ENCODE results near the gene OCA2.

DNA sequence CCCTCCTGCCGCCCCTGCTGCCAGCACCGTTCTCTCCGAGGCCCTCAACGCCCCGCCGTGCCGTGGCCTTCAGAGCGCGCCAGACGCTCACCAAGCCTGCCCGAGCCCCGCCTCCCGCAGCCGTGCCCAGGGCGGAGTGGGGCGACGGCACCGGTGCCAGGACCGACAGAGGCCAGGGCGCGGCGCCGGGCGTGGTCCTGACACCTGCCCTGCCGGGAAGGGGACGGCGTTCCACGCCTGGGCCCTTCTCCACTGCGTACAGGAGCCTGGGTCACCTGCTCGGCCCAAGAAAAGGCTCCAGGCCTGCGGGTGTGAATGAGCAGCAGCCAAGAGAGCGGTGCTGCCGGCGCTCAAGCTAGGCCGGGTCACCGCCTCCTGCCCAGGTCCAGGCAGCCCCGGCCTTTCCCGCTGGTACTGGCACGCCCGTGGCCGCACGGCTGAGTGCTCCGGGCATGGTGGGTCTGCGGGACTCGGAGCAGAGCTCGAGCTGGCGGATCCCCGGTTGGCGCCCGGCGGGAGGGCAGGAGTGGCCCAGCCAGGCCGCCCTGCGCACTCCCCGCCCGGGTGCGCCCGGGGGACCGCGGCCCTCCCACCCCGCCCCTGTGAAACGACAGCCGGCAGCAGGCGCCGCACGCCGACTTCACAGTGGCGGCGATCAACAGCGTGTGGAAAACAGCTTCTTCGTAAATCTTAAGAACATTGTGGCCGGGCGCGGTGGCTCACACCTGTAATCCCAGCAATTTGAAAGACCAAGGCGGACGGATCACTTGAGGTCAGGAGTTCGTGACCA lies 4.2 kb downstream of the OCA2 start:
- TF ChIP-seq, protein P1, sequence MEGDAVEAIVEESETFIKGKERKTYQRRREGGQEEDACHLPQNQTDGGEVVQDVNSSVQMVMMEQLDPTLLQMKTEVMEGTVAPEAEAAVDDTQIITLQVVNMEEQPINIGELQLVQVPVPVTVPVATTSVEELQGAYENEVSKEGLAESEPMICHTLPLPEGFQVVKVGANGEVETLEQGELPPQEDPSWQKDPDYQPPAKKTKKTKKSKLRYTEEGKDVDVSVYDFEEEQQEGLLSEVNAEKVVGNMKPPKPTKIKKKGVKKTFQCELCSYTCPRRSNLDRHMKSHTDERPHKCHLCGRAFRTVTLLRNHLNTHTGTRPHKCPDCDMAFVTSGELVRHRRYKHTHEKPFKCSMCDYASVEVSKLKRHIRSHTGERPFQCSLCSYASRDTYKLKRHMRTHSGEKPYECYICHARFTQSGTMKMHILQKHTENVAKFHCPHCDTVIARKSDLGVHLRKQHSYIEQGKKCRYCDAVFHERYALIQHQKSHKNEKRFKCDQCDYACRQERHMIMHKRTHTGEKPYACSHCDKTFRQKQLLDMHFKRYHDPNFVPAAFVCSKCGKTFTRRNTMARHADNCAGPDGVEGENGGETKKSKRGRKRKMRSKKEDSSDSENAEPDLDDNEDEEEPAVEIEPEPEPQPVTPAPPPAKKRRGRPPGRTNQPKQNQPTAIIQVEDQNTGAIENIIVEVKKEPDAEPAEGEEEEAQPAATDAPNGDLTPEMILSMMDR (IDR thresholded peaks at IDR 0.05; ENCODE audit: insufficient read depth, low read length, poor library complexity, severe bottlenecking): no peak
- no peak for TF ChIP-seq EZH2phosphoT487 (conservative IDR thresholded peaks at IDR 0.05; ENCODE audit: low read length)
